Parathyroid adenoma (tissue), 2 donors: Measurements from ENCODE around the gene NSUN2.

Experiments
- H2AFZ ChIP-seq: fragments of 300-600 bp; sonication (generic); one replicate; pipeline ENCODE4 v1.7.0; 2017; ENCODE audit warnings: antibody characterized with exemption, mild to moderate bottlenecking
- H3K27ac ChIP-seq: fragments of 300-600 bp; sonication (generic); one replicate; pipeline ENCODE4 v1.7.0; 2017
- H3K27me3 ChIP-seq: fragments of 300-600 bp; sonication (generic); one replicate; pipeline ENCODE4 v1.7.0; 2017; ENCODE audit warnings: low read length; ENCODE audit not compliant: control insufficient read depth, insufficient read depth
- H3K36me3 ChIP-seq: fragments of 300-600 bp; sonication (generic); one replicate; pipeline ENCODE4 v1.7.0; 2017; ENCODE audit warnings: low read length; ENCODE audit not compliant: control insufficient read depth, insufficient read depth
- H3K4me1 ChIP-seq: fragments of 300-600 bp; sonication (generic); one replicate; pipeline ENCODE4 v1.7.0; 2017; ENCODE audit warnings: control low read depth
- H3K4me2 ChIP-seq: fragments of 300-600 bp; sonication (generic); one replicate; pipeline ENCODE4 v1.7.0; 2017; ENCODE audit warnings: low read length
- H3K4me3 ChIP-seq: fragments of 300-600 bp; sonication (generic); one replicate; pipeline ENCODE4 v1.7.0; 2017; ENCODE audit warnings: low read depth, low read length
- H3K79me2 ChIP-seq: fragments of 300-600 bp; sonication (generic); one replicate; pipeline ENCODE4 v1.7.0; 2017; ENCODE audit warnings: control low read depth
- H3K9ac ChIP-seq: fragments of 300-600 bp; sonication (generic); one replicate; pipeline ENCODE4 v1.7.0; 2017; ENCODE audit warnings: mild to moderate bottlenecking
- H3K9me3 ChIP-seq: fragments of 300-600 bp; sonication (generic); one replicate; pipeline ENCODE4 v1.7.0; 2017; ENCODE audit warnings: low read length; ENCODE audit not compliant: control insufficient read depth
- CTCF ChIP-seq: fragments of 300-600 bp; sonication (generic); IDR thresholded peaks from one replicate; pipeline ENCODE4 v1.7.0; 2017; ENCODE audit warnings: antibody characterized with exemption, mild to moderate bottlenecking
- donor health status: primary hyperparathyroidism.

Gene NSUN2

GRCh38 chr5:6574537-6575245 lies 58.2 kb downstream of the NSUN2 start:
- H3K79me2 ChIP-seq, result no peaks in the 10 kb centered on the region
- no peak overlapping the region for H3K27ac ChIP-seq
- no peaks in the 10 kb centered on the region for H3K4me1 ChIP-seq
- H3K27me3 ChIP-seq, result no peaks in the 10 kb centered on the region
- no peak overlapping the region for H3K9ac ChIP-seq
- no peak overlapping the region for H3K4me2 ChIP-seq
- no peaks in the 10 kb centered on the region for H3K9me3 ChIP-seq
- TF ChIP-seq CTCF, result no peak
- no peak overlapping the region for H2AFZ ChIP-seq
- H3K36me3 ChIP-seq, result no peaks in the 10 kb centered on the region
- H3K4me3 ChIP-seq, result no peak overlapping the region

- no peaks in the 10 kb centered on the region for H3K27me3 ChIP-seq
- no peak for TF ChIP-seq CTCF
- H2AFZ ChIP-seq, result no peak overlapping the region
- H3K9ac ChIP-seq, result no peak overlapping the region
- H3K4me2 ChIP-seq, result no peak overlapping the region
- no peak overlapping the region for H3K27ac ChIP-seq
- H3K4me1 ChIP-seq, result no peaks in the 10 kb centered on the region
- H3K36me3 ChIP-seq, result no peaks in the 10 kb centered on the region
- no peaks in the 10 kb centered on the region for H3K9me3 ChIP-seq
- H3K79me2 ChIP-seq, result no peaks in the 10 kb centered on the region
- no peak overlapping the region for H3K4me3 ChIP-seq
Measured at GRCh38 chr5:6574111-6574510, 58.7 kb downstream of the NSUN2 start.

GRCh38 chr5:6573651-6574101 lies 59.2 kb downstream of the NSUN2 start:
- no peak overlapping the region for H3K4me2 ChIP-seq
- H3K27me3 ChIP-seq, result no peaks in the 10 kb centered on the region
- H3K27ac ChIP-seq, result no peak overlapping the region
- no peaks in the 10 kb centered on the region for H3K9me3 ChIP-seq
- H3K9ac ChIP-seq, result no peak overlapping the region
- no peaks in the 10 kb centered on the region for H3K4me1 ChIP-seq
- no peaks in the 10 kb centered on the region for H3K36me3 ChIP-seq
- H2AFZ ChIP-seq, result no peak overlapping the region
- TF ChIP-seq CTCF, result no peak
- no peaks in the 10 kb centered on the region for H3K79me2 ChIP-seq
- no peak overlapping the region for H3K4me3 ChIP-seq

GRCh38 chr5:6572825-6573380 lies 59.9 kb downstream of the NSUN2 start:
- H3K9ac ChIP-seq, result no peak overlapping the region
- no peaks in the 10 kb centered on the region for H3K4me1 ChIP-seq
- no peak for TF ChIP-seq CTCF
- no peaks in the 10 kb centered on the region for H3K27me3 ChIP-seq
- no peak overlapping the region for H3K4me3 ChIP-seq
- no peaks in the 10 kb centered on the region for H3K9me3 ChIP-seq
- no peaks in the 10 kb centered on the region for H3K79me2 ChIP-seq
- H3K4me2 ChIP-seq, result no peak overlapping the region
- no peak overlapping the region for H3K27ac ChIP-seq
- no peak overlapping the region for H2AFZ ChIP-seq
- H3K36me3 ChIP-seq, result no peaks in the 10 kb centered on the region
